Endothelial cell of umbilical vein (primary cell): ENCODE data around the gene DYRK1A. TPM values are rescaled to one million over a fixed set of nuclear protein-coding genes. Genes with fewer than 3 reads are reported as not detected.

Experiments used
- BruUV-seq: library from RNA; stranded (reverse); fragments of 400-500 nt; replicated peaks from 2 replicates; lab custom pipeline; 2021; lab: Mats Ljungman, UMichigan
- CTCF ChIA-PET: fragments of 300-600, 350-600 bp; sonication (Branson Sonifier 250); formaldehyde crosslinking; loops from one replicate; lab custom pipeline; 2021; ENCODE audit warnings: antibody characterized with exemption, inconsistent platforms; lab: Charles Lee
- POLR2A ChIA-PET: fragments of 300-600, 350-600 bp; sonication (Branson Sonifier 250); formaldehyde crosslinking; loops from one replicate; lab custom pipeline; 2021; ENCODE audit warnings: antibody characterized with exemption, inconsistent platforms; lab: Charles Lee
- DNase-seq: peaks from one replicate; pipeline ENCODE4 v3.0.0-alpha.2; 2011; ENCODE audit warnings: low read depth, low spot score
- FAIRE-seq: peaks from 2 replicates; lab custom pipeline; 2011; peaks lifted over from hg19 to GRCh38; lab: Jason Lieb, UNC
- H2AFZ ChIP-seq: 2 replicates; pipeline ENCODE4 v1.6.0; 2012; ENCODE audit warnings: low read depth, low read length, control low read depth, inconsistent platforms
- H3K27ac ChIP-seq: 2 replicates; pipeline ENCODE4 v1.5.1; 2011; ENCODE audit warnings: low read depth, mild to moderate bottlenecking, control low read depth, low read length, moderate library complexity; ENCODE audit not compliant: insufficient read depth
- H3K27me3 ChIP-seq, 2 experiments: 2 replicates each; pipeline versions ENCODE4 v1.6.0 to v1.6.1; 2011; ENCODE audit warnings: low read length in 2 of 2, mixed read lengths in 1 of 2; ENCODE audit not compliant: control insufficient read depth in 2 of 2, insufficient read depth in 2 of 2
- H3K36me3 ChIP-seq, 2 experiments: 2 replicates in 1 of 2; 3 replicates in 1 of 2; pipeline ENCODE4 v1.5.1; 2011; ENCODE audit warnings: low read length in 2 of 2, mild to moderate bottlenecking in 1 of 2, moderate library complexity in 1 of 2; ENCODE audit not compliant: control insufficient read depth in 2 of 2, insufficient read depth in 2 of 2; ENCODE audit errors: extremely low read depth in 1 of 2
- H3K4me1 ChIP-seq: 3 replicates; pipeline ENCODE4 v1.5.1; 2011; ENCODE audit warnings: mild to moderate bottlenecking, low read length; ENCODE audit not compliant: control insufficient read depth, insufficient read depth; ENCODE audit errors: extremely low read depth
- H3K4me2 ChIP-seq: 2 replicates; pipeline ENCODE4 v1.6.1; 2011; ENCODE audit warnings: low read length, control low read depth, mixed read lengths; ENCODE audit not compliant: insufficient read depth
- H3K4me3 ChIP-seq, 3 experiments: fragments of 200-600 bp in 1 of 3; sonication (generic), shearing (Covaris generic) in 1 of 3; replicated peaks in 1 of 3; 2 replicates each; pipeline ENCODE4 v1.5.1; 2011 to 2016; ENCODE audit warnings: control low read depth in 3 of 3, low read length in 3 of 3, mild to moderate bottlenecking in 2 of 3, inconsistent platforms in 1 of 3, low read depth in 1 of 3, moderate library complexity in 1 of 3; ENCODE audit not compliant: insufficient read depth in 1 of 3
- H3K79me2 ChIP-seq: 2 replicates; pipeline ENCODE4 v1.6.0; 2012; ENCODE audit warnings: low read length, inconsistent platforms; ENCODE audit not compliant: control insufficient read depth, insufficient read depth
- H3K9ac ChIP-seq: replicated peaks from 2 replicates; pipeline ENCODE3; 2011; ENCODE audit warnings: low read length, control low read depth; ENCODE audit not compliant: insufficient read depth; ENCODE audit errors: extremely low read depth
- H3K9me1 ChIP-seq: replicated peaks from 3 replicates; pipeline ENCODE4 v1.6.0; 2011; ENCODE audit warnings: mild to moderate bottlenecking, low read length; ENCODE audit not compliant: control insufficient read depth, insufficient read depth; ENCODE audit errors: extremely low read depth
- H3K9me3 ChIP-seq: replicated peaks from 2 replicates; pipeline ENCODE4 v1.5.1; 2012; ENCODE audit warnings: low read length, inconsistent platforms; ENCODE audit not compliant: control insufficient read depth, insufficient read depth
- H4K20me1 ChIP-seq: replicated peaks from 2 replicates; pipeline ENCODE3; 2011; ENCODE audit warnings: mild to moderate bottlenecking, low read length; ENCODE audit not compliant: control insufficient read depth, insufficient read depth; ENCODE audit errors: extremely low read depth
- EZH2 ChIP-seq: IDR thresholded peaks from 2 replicates; pipeline ENCODE4 v1.6.1; 2012; ENCODE audit warnings: borderline replicate concordance, low read depth, mild to moderate bottlenecking, moderate library complexity, low read length, inconsistent platforms; ENCODE audit not compliant: severe bottlenecking
- FOS ChIP-seq: IDR thresholded peaks from 2 replicates; pipeline ENCODE4 v1.6.1; 2011; ENCODE audit warnings: mild to moderate bottlenecking, low read length, moderate library complexity, borderline replicate concordance; ENCODE audit not compliant: insufficient read depth
- GATA2 ChIP-seq: IDR thresholded peaks from 2 replicates; pipeline ENCODE4 v1.7.0; 2011; ENCODE audit warnings: low read depth, mild to moderate bottlenecking, moderate library complexity, mixed read lengths, low read length; ENCODE audit not compliant: insufficient read length, insufficient read depth
- JUN ChIP-seq: IDR thresholded peaks from 2 replicates; pipeline ENCODE4 v1.6.1; 2011; ENCODE audit warnings: borderline replicate concordance, low read depth; ENCODE audit not compliant: insufficient read length, insufficient read depth
- MYC ChIP-seq: IDR thresholded peaks from one replicate; pipeline ENCODE4 v1.6.1; 2011; ENCODE audit warnings: mild to moderate bottlenecking, low read depth, low read length
- POLR2A ChIP-seq: IDR thresholded peaks from 2 replicates; pipeline ENCODE4 v1.6.1; 2012; ENCODE audit warnings: low read depth, mild to moderate bottlenecking, control low read depth, low read length
- POLR2AphosphoS5 ChIP-seq: IDR thresholded peaks from 2 replicates; pipeline ENCODE4 v1.6.1; 2012; ENCODE audit warnings: low read depth, mild to moderate bottlenecking, control low read depth, low read length, moderate library complexity; ENCODE audit not compliant: insufficient read depth
- dilution Hi-C: fragments of 300-500 bp; cut with MboI; formaldehyde crosslinking; loops from one replicate; pipeline ENCODE4 v1.15.0; 2019; ENCODE audit warnings: low sequenced_read_pairs; ENCODE audit not compliant: extremely low pct_ligation_motif_present
- intact Hi-C: fragments of 100-400 bp; cut with micrococcal nuclease; formaldehyde crosslinking; loops from one replicate; pipeline ENCODE4 v1.10.0; 2022
- polyA plus RNA-seq, 4 experiments: library from polyadenylated mRNA; depleted of rRNA in 3 of 4; stranded (reverse) in 3 of 4; unstranded in 1 of 4; fragments of >200 nt; gene quantifications; 2 replicates each; pipeline versions ENCODE4 v1.2.1 to v1.2.3, GENCODE V29; 2011 to 2012; ENCODE audit warnings: missing spikeins in 1 of 4
- total RNA-seq: library from RNA; stranded (reverse); gene quantifications from 2 replicates; pipeline ENCODE4 v1.2.3, GENCODE V29; 2021
- TF ChIP-seq, protein P1 (sequence below): IDR thresholded peaks from 2 replicates; pipeline ENCODE4 v1.6.1; 2011; ENCODE audit not compliant: insufficient read depth, insufficient read length
- TF ChIP-seq, protein P2 (sequence below), 2 donors: IDR thresholded peaks; 1 replicate in 1 of 2; 2 replicates in 1 of 2; pipeline ENCODE4 v1.5.1; 2011; ENCODE audit warnings: low read length in 2 of 2, mild to moderate bottlenecking in 2 of 2, moderate library complexity in 2 of 2, control low read depth in 1 of 2, inconsistent platforms in 1 of 2, low read depth in 1 of 2; ENCODE audit not compliant: insufficient read depth in 1 of 2; ENCODE audit errors: extremely low read depth in 1 of 2

Gene DYRK1A
- total and polyA plus RNA-seq, 2 donors (not counting 3 experiments of a cell fraction or from before 2014, with no cell fraction given), result 51.8 to 53.7 TPM

DNA sequence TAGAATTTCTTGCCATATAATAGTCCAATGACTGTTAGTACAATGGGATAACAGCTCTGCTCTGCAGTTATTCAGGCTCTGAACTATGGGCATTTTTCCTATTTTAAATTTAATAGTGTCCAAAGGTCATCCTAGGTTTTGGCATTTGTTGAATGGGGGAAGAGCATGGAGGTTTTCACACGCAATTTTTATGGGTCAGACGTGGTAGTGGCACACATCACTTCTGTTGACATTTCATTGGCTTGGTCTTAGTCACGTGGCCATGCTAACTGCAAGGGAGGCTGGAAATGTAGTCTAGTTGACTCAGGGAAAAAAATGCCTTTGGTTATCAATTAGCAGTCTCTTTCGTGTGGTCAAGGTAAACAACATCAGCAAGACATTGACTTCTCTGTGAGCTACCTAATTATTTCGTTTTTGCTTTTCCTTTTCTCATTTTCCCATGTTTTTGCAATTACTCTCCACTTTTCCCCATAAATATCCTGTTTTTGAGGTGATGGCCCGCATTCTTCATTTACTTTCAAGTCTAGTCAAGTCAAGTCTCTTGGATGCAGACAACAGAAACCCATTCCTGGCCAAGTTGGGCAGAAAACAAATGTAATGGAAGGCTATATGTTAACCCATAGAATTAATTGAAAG lies 82.8 kb downstream of the DYRK1A start:
- dilution Hi-C loops, result no loop called here
- no TSS peak for BruUV-seq
- peaks cover 37% of the 10 kb centered on the region for H3K4me1 ChIP-seq
- no peaks in the 10 kb centered on the region for H3K27me3 ChIP-seq
- H4K20me1 ChIP-seq, result peaks cover 7% of the 10 kb centered on the region
- H3K36me3 ChIP-seq, result no peaks in the 10 kb centered on the region
- no peak for TF ChIP-seq POLR2AphosphoS5
- TF ChIP-seq POLR2A, result no peak
- no peak for TF ChIP-seq MYC
- no peak for TF ChIP-seq EZH2
- TF ChIP-seq JUN, result no peak
- no peak for TF ChIP-seq GATA2
- TF ChIP-seq, protein P1, sequence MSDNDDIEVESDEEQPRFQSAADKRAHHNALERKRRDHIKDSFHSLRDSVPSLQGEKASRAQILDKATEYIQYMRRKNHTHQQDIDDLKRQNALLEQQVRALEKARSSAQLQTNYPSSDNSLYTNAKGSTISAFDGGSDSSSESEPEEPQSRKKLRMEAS, result no peak
- TF ChIP-seq FOS, result no peak
- TF ChIP-seq, protein P2, sequence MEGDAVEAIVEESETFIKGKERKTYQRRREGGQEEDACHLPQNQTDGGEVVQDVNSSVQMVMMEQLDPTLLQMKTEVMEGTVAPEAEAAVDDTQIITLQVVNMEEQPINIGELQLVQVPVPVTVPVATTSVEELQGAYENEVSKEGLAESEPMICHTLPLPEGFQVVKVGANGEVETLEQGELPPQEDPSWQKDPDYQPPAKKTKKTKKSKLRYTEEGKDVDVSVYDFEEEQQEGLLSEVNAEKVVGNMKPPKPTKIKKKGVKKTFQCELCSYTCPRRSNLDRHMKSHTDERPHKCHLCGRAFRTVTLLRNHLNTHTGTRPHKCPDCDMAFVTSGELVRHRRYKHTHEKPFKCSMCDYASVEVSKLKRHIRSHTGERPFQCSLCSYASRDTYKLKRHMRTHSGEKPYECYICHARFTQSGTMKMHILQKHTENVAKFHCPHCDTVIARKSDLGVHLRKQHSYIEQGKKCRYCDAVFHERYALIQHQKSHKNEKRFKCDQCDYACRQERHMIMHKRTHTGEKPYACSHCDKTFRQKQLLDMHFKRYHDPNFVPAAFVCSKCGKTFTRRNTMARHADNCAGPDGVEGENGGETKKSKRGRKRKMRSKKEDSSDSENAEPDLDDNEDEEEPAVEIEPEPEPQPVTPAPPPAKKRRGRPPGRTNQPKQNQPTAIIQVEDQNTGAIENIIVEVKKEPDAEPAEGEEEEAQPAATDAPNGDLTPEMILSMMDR (IDR thresholded peaks at IDR 0.05; ENCODE audit: extremely low read depth in 1 of 2, insufficient read depth in 1 of 2, low read depth in 1 of 2, low read length in 2 of 2), result no peak
- no peak overlapping the region for H3K4me2 ChIP-seq
- CTCF ChIA-PET, result interaction anchor here (2.8 kb wide), 1 partner anchor 14 kb away, joined by 12 read pairs; no protein-coding TSS in a partner anchor
- no peak overlapping the region for H3K9ac ChIP-seq
- DNase-seq, result no peak
- intact Hi-C loops, result no loop called here
- no peaks in the 10 kb centered on the region for H3K9me1 ChIP-seq
- FAIRE-seq, result no peak
- H2AFZ ChIP-seq, result no peak overlapping the region
- H3K79me2 ChIP-seq, result peaks cover 91% of the 10 kb centered on the region
- H3K9me3 ChIP-seq, result no peaks in the 10 kb centered on the region
- POLR2A ChIA-PET, result interaction anchor here (0.6 kb wide), 1 partner anchor 1037 kb away, joined by 3 read pairs; no protein-coding TSS in a partner anchor
- no peak overlapping the region for H3K27ac ChIP-seq
- H3K4me3 ChIP-seq, result no peak overlapping the region
